BLaER1 treated with 17β-estradiol and CSF1 and Interleukin-3, amounts not matched to agents 10 nM and 100 nM (cell line): Measurements from ENCODE around the gene ISG20L2.

Source experiments
- H3K27ac ChIP-seq, 11 experiments: shearing (Covaris generic); formaldehyde crosslinking; 2 replicates each; pipeline ENCODE4 v1.8.1; 2022
- H3K27me3 ChIP-seq, 11 experiments: shearing (Covaris generic); formaldehyde crosslinking; 2 replicates each; pipeline ENCODE4 v1.8.1; 2022
- H3K36me3 ChIP-seq, 11 experiments: shearing (Covaris generic); formaldehyde crosslinking; 2 replicates each; pipeline ENCODE4 v1.8.1; 2022
- H3K4me1 ChIP-seq, 10 experiments: shearing (Covaris generic); formaldehyde crosslinking; 2 replicates each; pipeline ENCODE4 v1.8.1; 2022
- H3K4me2 ChIP-seq, 11 experiments: shearing (Covaris generic); formaldehyde crosslinking; 2 replicates each; pipeline ENCODE4 v1.8.1; 2022
- H3K4me3 ChIP-seq, 10 experiments: shearing (Covaris generic); formaldehyde crosslinking; 2 replicates each; pipeline ENCODE4 v1.8.1; 2022
- H3K9ac ChIP-seq, 11 experiments: shearing (Covaris generic); formaldehyde crosslinking; 2 replicates each; pipeline ENCODE4 v1.8.1; 2022
- H3K9me3 ChIP-seq, 11 experiments: shearing (Covaris generic); formaldehyde crosslinking; replicated peaks in 1 of 11; 2 replicates each; pipeline ENCODE4 v1.8.1; 2022
- H4K20me1 ChIP-seq, 11 experiments: shearing (Covaris generic); formaldehyde crosslinking; 2 replicates each; pipeline ENCODE4 v1.8.1; 2022
- Cebpa-rat ChIP-seq, 11 experiments: shearing (Covaris generic); IDR thresholded peaks; 2 replicates each; pipeline ENCODE4 v1.8.1; 2022

The ISG20L2 gene

GRCh38 chr1:156694690-156694962 lies 33.9 kb downstream of the ISG20L2 start:
- peaks cover 0 to 26% (median 0%) of the 10 kb centered on the region in 11 experiments; a peak in 7 of 22 replicates for H4K20me1 ChIP-seq
- no peak overlapping the region for H3K4me3 ChIP-seq
- peak overlapping the region in 1 of 11 experiments; percentile 35; a peak in 2 of 22 replicates for H3K27ac ChIP-seq
- peak overlapping the region in 3 of 11 experiments; percentile 4 to 54 (median 20); a peak in 2 of 22 replicates for H3K9ac ChIP-seq
- H3K36me3 ChIP-seq = no peaks in the 10 kb centered on the region
- H3K27me3 ChIP-seq = peaks cover 37 to 45% (median 42%) of the 10 kb centered on the region in 11 experiments
- H3K9me3 ChIP-seq = no peaks in the 10 kb centered on the region
- TF ChIP-seq Cebpa-rat (IDR thresholded peaks at IDR 0.05) = no peak
- H3K4me1 ChIP-seq = peaks cover 27 to 69% (median 61%) of the 10 kb centered on the region in 10 experiments
- H3K4me2 ChIP-seq = peak overlapping the region in 9 of 11 experiments; percentile 60 to 90 (median 83); a peak in 16 of 22 replicates

- H3K9ac ChIP-seq = peak overlapping the region in 4 of 11 experiments; percentile 4 to 54 (median 25); a peak in 2 of 22 replicates
- peak overlapping the region in 2 of 11 experiments; percentile 23 to 35; a peak in 2 of 22 replicates for H3K27ac ChIP-seq
- H3K36me3 ChIP-seq = no peaks in the 10 kb centered on the region
- no peak overlapping the region for H3K4me3 ChIP-seq
- H3K9me3 ChIP-seq = no peaks in the 10 kb centered on the region
- peaks cover 38 to 46% (median 43%) of the 10 kb centered on the region in 11 experiments for H3K27me3 ChIP-seq
- peaks cover 0 to 26% (median 0%) of the 10 kb centered on the region in 11 experiments; a peak in 7 of 22 replicates for H4K20me1 ChIP-seq
- no peak for TF ChIP-seq Cebpa-rat (IDR thresholded peaks at IDR 0.05)
- H3K4me2 ChIP-seq = peak overlapping the region in 10 of 11 experiments; percentile 60 to 90 (median 80); a peak in 18 of 22 replicates
- H3K4me1 ChIP-seq = peaks cover 31 to 74% (median 65%) of the 10 kb centered on the region in 10 experiments
These were observed 34.5 kb downstream of the ISG20L2 start for GRCh38 chr1:156693848-156694689.

- Histone ChIP-seq H3K4me1 (peaks cover 33 to 75% (median 69%) of the 10 kb centered on the region in 10 experiments), H3K27me3 (peaks cover 38 to 46% (median 43%) of the 10 kb centered on the region in 11 experiments), H3K9ac (peak overlapping the region in 4 of 11 experiments; percentile 18 to 46 (median 42); a peak in 5 of 22 replicates)
These were observed 35.4 kb downstream of the ISG20L2 start for GRCh38 chr1:156692925-156693847.

GRCh38 chr1:156692441-156692924 lies 36.1 kb downstream of the ISG20L2 start:
- Histone ChIP-seq H3K4me1 (peaks cover 33 to 68% (median 63%) of the 10 kb centered on the region in 10 experiments), H3K4me2 (peak overlapping the region; percentile 60 to 90 (median 78)), H3K27ac (peak overlapping the region in 1 of 11 experiments; percentile 27; a peak in 1 of 22 replicates), H3K4me3 (peak overlapping the region in 2 of 10 experiments; percentile 18 to 40; a peak in 3 of 20 replicates), H4K20me1 (peaks cover 0 to 26% (median 0%) of the 10 kb centered on the region in 11 experiments; a peak in 7 of 22 replicates), H3K9me3 (no peaks in the 10 kb centered on the region), H3K36me3 (no peaks in the 10 kb centered on the region), H3K9ac (peak overlapping the region in 5 of 11 experiments; percentile 18 to 46 (median 41); a peak in 4 of 22 replicates), H3K27me3 (peaks cover 38 to 46% (median 43%) of the 10 kb centered on the region in 11 experiments)
- TF ChIP-seq Cebpa-rat (IDR thresholded peaks at IDR 0.05) = no peak

More at GRCh38 chr1:156692925-156693847, 35.4 kb downstream of the ISG20L2 start:
- peaks cover 0 to 26% (median 0%) of the 10 kb centered on the region in 11 experiments; a peak in 7 of 22 replicates for H4K20me1 ChIP-seq
- peak overlapping the region in 1 of 10 experiments; percentile 40; a peak in 2 of 20 replicates for H3K4me3 ChIP-seq
- no peak for TF ChIP-seq Cebpa-rat (IDR thresholded peaks at IDR 0.05)
- peak overlapping the region; percentile 60 to 90 (median 78); a peak in 21 of 22 replicates for H3K4me2 ChIP-seq
- no peaks in the 10 kb centered on the region for H3K36me3 ChIP-seq
- H3K9me3 ChIP-seq = no peaks in the 10 kb centered on the region
- peak overlapping the region in 2 of 11 experiments; percentile 6 to 27; a peak in 2 of 22 replicates for H3K27ac ChIP-seq

- H4K20me1 ChIP-seq = peaks cover 0 to 26% (median 0%) of the 10 kb centered on the region in 11 experiments; a peak in 7 of 22 replicates
- peak overlapping the region; percentile 60 to 90 (median 78) for H3K4me2 ChIP-seq
These were observed 36.7 kb downstream of the ISG20L2 start for GRCh38 chr1:156691665-156692440.

GRCh38 chr1:156691191-156691590 lies 37.4 kb downstream of the ISG20L2 start:
- no peaks in the 10 kb centered on the region for H3K9me3 ChIP-seq
- peak overlapping the region in 2 of 11 experiments; percentile 36 to 46; a peak in 1 of 22 replicates for H3K9ac ChIP-seq
- H3K36me3 ChIP-seq = no peaks in the 10 kb centered on the region
- TF ChIP-seq Cebpa-rat (IDR thresholded peaks at IDR 0.05) = no peak
- H4K20me1 ChIP-seq = peaks cover 0 to 26% (median 0%) of the 10 kb centered on the region in 11 experiments; a peak in 7 of 22 replicates
- peak overlapping the region; percentile 60 to 90 (median 78); a peak in 20 of 22 replicates for H3K4me2 ChIP-seq
- H3K4me3 ChIP-seq = no peak overlapping the region
- peaks cover 38 to 46% (median 43%) of the 10 kb centered on the region in 11 experiments for H3K27me3 ChIP-seq
- no peak overlapping the region for H3K27ac ChIP-seq
- H3K4me1 ChIP-seq = peaks cover 33 to 71% (median 56%) of the 10 kb centered on the region in 10 experiments

More at GRCh38 chr1:156691665-156692440, 36.7 kb downstream of the ISG20L2 start:
- H3K4me1 ChIP-seq = peaks cover 33 to 66% (median 57%) of the 10 kb centered on the region in 10 experiments
- peaks cover 38 to 46% (median 43%) of the 10 kb centered on the region in 11 experiments for H3K27me3 ChIP-seq
- peak overlapping the region in 4 of 11 experiments; percentile 26 to 46 (median 41); a peak in 5 of 22 replicates for H3K9ac ChIP-seq
- H3K4me3 ChIP-seq = peak overlapping the region in 2 of 10 experiments; percentile 18 to 40; a peak in 2 of 20 replicates
- H3K36me3 ChIP-seq = no peaks in the 10 kb centered on the region
- H3K9me3 ChIP-seq = no peaks in the 10 kb centered on the region
- no peak overlapping the region for H3K27ac ChIP-seq
- TF ChIP-seq Cebpa-rat (IDR thresholded peaks at IDR 0.05) = no peak

GRCh38 chr1:156690675-156691036 lies 37.9 kb downstream of the ISG20L2 start:
- no peak for TF ChIP-seq Cebpa-rat (IDR thresholded peaks at IDR 0.05)
- peaks cover 0 to 26% (median 0%) of the 10 kb centered on the region in 11 experiments; a peak in 7 of 22 replicates for H4K20me1 ChIP-seq
- no peak overlapping the region for H3K9ac ChIP-seq
- peaks cover 38 to 46% (median 43%) of the 10 kb centered on the region in 11 experiments for H3K27me3 ChIP-seq
- peaks cover 33 to 77% (median 58%) of the 10 kb centered on the region in 10 experiments for H3K4me1 ChIP-seq
- H3K36me3 ChIP-seq = no peaks in the 10 kb centered on the region
- no peaks in the 10 kb centered on the region for H3K9me3 ChIP-seq
- no peak overlapping the region for H3K27ac ChIP-seq
- no peak overlapping the region for H3K4me3 ChIP-seq
- H3K4me2 ChIP-seq = peak overlapping the region in 2 of 11 experiments; percentile 85; a peak in 3 of 22 replicates
